ENCODE measurements around the gene PTPN14. TPM values are rescaled to one million over a fixed set of nuclear protein-coding genes. Genes with fewer than 3 reads are reported as not detected.

PTPN14 gene
- total RNA-seq, 1 donor from 2014 or later = 25.1 TPM

DNA sequence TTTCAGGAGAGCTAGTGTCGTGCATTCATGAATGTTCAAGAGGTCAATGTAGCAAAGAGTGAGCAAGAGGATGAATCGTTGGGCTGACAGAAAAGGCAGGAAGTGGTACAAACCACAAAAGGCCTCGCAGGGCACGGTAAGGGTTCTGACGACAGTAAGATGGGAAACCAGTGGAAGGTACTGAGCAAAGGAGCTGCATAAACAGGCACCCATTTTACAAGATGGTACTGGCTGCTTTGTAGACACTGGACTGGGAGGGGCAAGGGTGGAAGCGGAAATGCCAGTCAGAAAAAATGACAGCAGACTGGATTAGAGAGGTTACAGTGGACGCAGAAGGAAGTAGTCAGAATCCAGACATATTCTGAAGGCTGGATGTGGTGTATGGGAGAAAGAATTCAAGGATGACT lies 123.5 kb downstream of the PTPN14 start:
- no peak for ATAC-seq (ENCODE audit: poor library complexity)
- intact Hi-C loops (cut with DNase I) = no loop called here
- no peak for DNase-seq

GRCh38 chr1:214426426-214426812 lies 125.0 kb downstream of the PTPN14 start:
- DNase-seq (no peak), ATAC-seq (ENCODE audit: poor library complexity) (no peak)
- intact Hi-C loops (cut with DNase I) = no loop called here

DNA sequence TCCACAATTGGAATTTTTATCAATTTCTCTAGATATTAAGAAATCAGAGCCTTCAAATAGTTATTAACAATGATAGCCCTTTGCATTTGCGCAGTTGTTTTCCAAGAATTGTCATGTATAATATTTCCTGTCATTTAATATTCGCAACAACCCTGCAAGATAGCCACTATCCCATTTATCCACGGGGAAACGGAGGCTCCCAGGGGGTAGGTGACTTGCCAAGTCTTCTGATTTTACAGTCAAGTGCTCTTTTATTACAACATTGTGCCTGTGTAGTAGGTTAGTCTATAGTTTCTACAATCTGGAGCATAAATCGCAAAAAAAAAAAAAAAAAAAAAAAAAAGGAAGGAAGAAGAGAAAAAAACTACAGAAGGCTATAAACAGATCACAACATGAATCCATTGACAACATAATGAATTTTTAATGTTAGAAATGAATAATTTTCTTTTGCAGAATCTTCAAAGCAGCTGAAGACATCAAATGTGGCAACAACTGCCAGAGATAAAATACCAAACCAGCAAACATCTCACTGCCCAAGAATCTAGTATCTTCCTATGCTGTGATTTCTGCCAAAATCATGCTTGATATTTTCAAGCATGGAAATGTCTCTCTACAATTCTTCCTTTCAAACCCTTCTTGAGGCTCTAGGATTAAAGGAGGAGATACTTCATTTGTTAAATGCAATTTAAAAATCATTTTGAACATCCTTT lies 125.5 kb downstream of the PTPN14 start:
- intact Hi-C loops (cut with DNase I) = no loop called here
- ATAC-seq (ENCODE audit: poor library complexity) (no peak), DNase-seq (no peak)

- DNase-seq (no peak), ATAC-seq (ENCODE audit: poor library complexity) (no peak)
- intact Hi-C loops (cut with DNase I) = no loop called here
Observed at GRCh38 chr1:214425101-214425500, 126.3 kb downstream of the PTPN14 start.

DNA sequence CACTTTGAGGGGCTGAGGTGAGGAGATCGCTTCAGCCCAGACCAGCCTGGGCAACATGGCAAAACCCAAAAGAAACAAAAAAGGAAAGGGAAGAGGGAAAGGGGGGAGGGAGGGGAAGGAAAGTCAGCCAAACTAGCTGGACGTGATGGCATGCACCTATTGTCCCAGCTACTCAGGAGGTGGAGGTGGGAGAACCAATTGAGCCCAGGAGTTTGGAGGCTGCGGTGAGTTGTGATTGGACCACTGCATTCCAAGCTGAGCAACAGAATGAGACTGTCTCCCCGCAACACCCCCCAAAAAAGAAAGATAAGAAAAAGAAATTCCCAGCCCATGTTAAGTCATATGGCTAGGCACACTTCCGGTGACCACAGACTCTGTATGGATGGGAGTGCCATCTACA lies 128.4 kb downstream of the PTPN14 start:
- no peak for ATAC-seq (ENCODE audit: poor library complexity)
- no peak for DNase-seq
- intact Hi-C loops (cut with DNase I) = no loop called here

- no peak for ATAC-seq (ENCODE audit: poor library complexity)
- intact Hi-C loops (cut with DNase I) = no loop called here
- no peak for DNase-seq
Observed at GRCh38 chr1:214422137-214422671, 129.2 kb downstream of the PTPN14 start.

DNA sequence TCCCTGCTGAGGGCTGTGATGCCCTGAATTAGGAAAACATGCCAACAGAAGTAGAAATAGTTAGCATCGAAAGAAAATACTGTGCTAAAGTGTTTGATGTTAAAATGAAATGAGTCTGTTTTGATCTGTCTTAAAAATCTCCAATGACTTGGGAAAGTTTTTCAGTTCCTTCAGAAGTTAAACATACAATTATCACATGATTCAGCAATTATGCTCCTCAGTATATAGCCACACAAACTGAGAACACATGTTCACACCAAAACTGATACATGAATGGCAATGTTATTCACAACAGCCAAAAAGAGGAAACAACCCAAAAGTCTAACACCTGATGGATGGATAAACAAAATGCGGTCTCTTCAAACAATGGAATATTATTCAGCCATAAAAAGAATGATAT lies 130.6 kb downstream of the PTPN14 start:
- DNase-seq = no peak
- intact Hi-C loops (cut with DNase I) = no loop called here
- ATAC-seq (ENCODE audit: poor library complexity) = no peak

- intact Hi-C loops (cut with DNase I) = no loop called here
- ATAC-seq (ENCODE audit: poor library complexity) = no peak
- DNase-seq = no peak
Observed at GRCh38 chr1:214420341-214420740, 131.1 kb downstream of the PTPN14 start.

DNA sequence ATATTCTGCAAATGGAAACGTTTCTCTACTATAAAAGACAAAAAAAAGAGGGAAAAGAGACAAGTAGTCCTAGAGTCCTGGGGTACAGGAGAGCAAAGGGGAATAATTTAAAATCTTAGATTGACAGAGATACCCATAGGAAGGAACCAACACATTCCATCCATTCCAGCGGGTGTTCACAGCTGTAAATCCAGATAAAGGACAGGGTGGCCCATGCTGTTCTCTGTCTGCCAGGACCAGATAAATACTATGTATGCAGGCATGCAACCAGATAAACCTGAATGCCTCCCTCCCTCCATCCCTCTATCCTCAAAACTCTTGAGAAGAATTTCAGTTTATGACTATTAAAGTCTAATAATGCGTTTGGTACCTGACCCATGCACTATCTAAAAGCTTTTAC lies 131.8 kb downstream of the PTPN14 start:
- intact Hi-C loops (cut with DNase I) = no loop called here
- DNase-seq (no peak), ATAC-seq (ENCODE audit: poor library complexity) (no peak)

GRCh38 chr1:214418391-214418790 lies 133.0 kb downstream of the PTPN14 start:
- intact Hi-C loops (cut with DNase I) = no loop called here
- ATAC-seq (ENCODE audit: poor library complexity) (no peak), DNase-seq (no peak)

GRCh38 chr1:214417545-214418210 lies 133.7 kb downstream of the PTPN14 start:
- no peak for ATAC-seq (ENCODE audit: poor library complexity)

GRCh38 chr1:214416858-214417257 lies 134.5 kb downstream of the PTPN14 start:
- no peak for ATAC-seq (ENCODE audit: poor library complexity)
- intact Hi-C loops (cut with DNase I) = no loop called here
- DNase-seq = no peak

More at GRCh38 chr1:214417545-214418210, 133.7 kb downstream of the PTPN14 start:
- intact Hi-C loops (cut with DNase I) = no loop called here
- DNase-seq = no peak

DNA sequence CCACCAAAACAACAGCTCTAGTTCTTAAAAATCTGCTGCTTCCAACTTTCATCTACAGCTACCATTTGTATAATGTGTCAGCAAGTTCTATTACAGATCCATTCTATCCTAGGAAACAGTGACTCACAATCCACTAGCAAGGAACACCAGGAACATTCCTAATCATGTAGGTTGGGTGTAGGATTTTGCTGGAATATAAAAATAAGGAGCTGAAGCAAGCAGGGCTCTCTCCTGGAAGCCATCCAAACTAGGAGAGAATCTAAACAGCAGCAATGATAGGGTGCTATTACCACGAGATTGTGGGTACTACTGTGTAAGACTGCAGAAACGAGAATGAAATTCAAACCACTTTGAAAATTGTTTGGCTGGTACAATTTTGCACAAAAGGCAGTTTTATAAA lies 135.0 kb downstream of the PTPN14 start:
- intact Hi-C loops (cut with DNase I) = no loop called here
- ATAC-seq (ENCODE audit: poor library complexity) (peak; percentile 31), DNase-seq (no peak)

DNA sequence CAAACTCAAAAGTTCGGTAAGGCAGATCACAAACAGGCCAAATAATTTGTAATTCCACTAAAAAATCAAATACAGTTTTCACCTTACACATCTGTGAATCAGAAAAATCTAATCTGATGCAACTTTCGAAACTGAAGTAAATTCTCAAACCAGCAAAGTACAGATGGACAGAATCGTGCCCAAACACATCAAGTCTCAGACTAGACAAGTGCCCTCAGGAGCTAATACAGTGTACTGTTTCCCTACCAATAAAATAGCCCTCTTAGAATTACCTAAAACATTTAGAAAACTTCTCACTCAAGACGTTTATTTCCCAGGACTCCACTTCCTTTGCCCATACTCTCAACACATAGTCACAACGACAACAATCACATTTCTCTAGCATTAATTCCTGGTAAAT lies 136.3 kb downstream of the PTPN14 start:
- ATAC-seq (ENCODE audit: poor library complexity) (no peak), DNase-seq (no peak)
- intact Hi-C loops (cut with DNase I) = no loop called here

- no peak for DNase-seq
- no peak for ATAC-seq (ENCODE audit: poor library complexity)
- intact Hi-C loops (cut with DNase I) = no loop called here
Observed at GRCh38 chr1:214414691-214415090, 136.7 kb downstream of the PTPN14 start.

- no peak for DNase-seq
- intact Hi-C loops (cut with DNase I) = no loop called here
- no peak for ATAC-seq (ENCODE audit: poor library complexity)
Observed at GRCh38 chr1:214413315-214413714, 138.1 kb downstream of the PTPN14 start.

GRCh38 chr1:214404571-214405213 lies 146.7 kb downstream of the PTPN14 start:
- intact Hi-C loops (cut with DNase I) = no loop called here
- no peak for ATAC-seq (ENCODE audit: poor library complexity)
- no peak for DNase-seq

- no peak for DNase-seq
- ATAC-seq (ENCODE audit: poor library complexity) = no peak
- intact Hi-C loops (cut with DNase I) = no loop called here
Observed at GRCh38 chr1:214404154-214404553, 147.2 kb downstream of the PTPN14 start.

DNA sequence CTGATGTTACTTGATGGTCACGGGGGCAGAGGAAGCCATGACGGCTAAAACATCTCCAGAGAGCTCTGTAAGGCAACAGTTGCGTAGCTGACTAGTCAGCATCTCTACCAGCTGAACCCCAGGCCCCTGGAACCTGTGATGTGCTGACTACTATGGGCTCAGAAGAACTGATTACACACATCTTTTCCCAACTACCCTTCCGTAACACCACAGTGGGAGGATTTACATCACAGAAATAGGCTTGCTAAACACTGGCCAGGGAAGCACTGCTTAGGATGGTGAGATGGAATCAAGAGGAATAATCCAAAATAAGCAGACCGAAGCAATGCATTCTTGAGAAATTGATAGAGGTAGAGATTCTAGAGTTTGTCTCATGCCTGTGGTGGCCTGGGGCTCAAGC lies 148.0 kb downstream of the PTPN14 start:
- DNase-seq (no peak), ATAC-seq (ENCODE audit: poor library complexity) (no peak)
- intact Hi-C loops (cut with DNase I) = no loop called here

DNA sequence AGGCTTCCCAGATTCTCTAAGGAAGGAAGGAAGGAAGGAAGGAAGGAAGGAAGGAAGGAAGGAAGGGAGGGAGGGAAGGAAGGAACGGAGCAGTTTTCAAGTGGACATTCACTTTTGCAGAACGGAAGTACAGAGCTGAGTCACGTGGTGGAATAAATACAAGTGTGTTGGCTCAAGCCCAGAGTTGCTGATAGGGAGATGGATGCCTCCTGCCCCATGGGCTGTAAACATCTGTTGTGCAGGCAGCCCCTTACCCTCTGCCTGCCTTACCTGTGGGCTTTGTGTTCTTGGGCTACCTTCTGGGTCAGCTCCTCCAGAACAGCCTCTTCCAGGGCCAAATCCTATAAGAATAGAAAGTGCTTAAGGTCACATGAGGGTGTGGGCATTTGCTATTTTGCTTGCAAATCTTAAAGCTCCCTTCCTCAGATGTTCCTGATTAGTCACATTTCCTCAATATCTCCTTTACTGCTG lies 148.8 kb downstream of the PTPN14 start:
- DNase-seq (no peak), ATAC-seq (ENCODE audit: poor library complexity) (no peak)
- intact Hi-C loops (cut with DNase I) = no loop called here
